Ovary (tissue), 9 donors: Measurements from ENCODE around the gene PANK4. TPM values are rescaled to one million over a fixed set of nuclear protein-coding genes. Genes with fewer than 3 reads are reported as not detected.
"Not testable (repeated sequence)": the region's sequence is repeated elsewhere in the genome, so short reads cannot be mapped to it uniquely, and the experiment has no call there.

Source experiments
- DNase-seq, 5 donors: peaks; one replicate each; pipeline ENCODE4 v3.0.0-alpha.2; 2019 to 2020
- H3K27ac ChIP-seq, 2 donors: fragments of 200-600 bp; one replicate each; pipeline versions ENCODE4 v1.5.1 to v1.8.0; 2019 to 2022
- H3K27me3 ChIP-seq: fragments of 200-600 bp; one replicate; pipeline ENCODE4 v1.8.0; 2022
- H3K36me3 ChIP-seq: fragments of 200-600 bp; sonication (generic); one replicate; pipeline ENCODE4 v1.5.1; 2019
- H3K4me1 ChIP-seq: one replicate; pipeline ENCODE4 v1.8.1; 2013; ENCODE audit warnings: mild to moderate bottlenecking, moderate library complexity; ENCODE audit not compliant: insufficient read depth
- H3K4me3 ChIP-seq: fragments of 200-600 bp; sonication (generic); one replicate; pipeline ENCODE4 v1.5.1; 2017
- H3K9me3 ChIP-seq, 2 donors: fragments of 200-600 bp in 1 of 2; sonication (generic) in 1 of 2; one replicate each; pipeline versions ENCODE4 v1.5.1 to v1.8.1; 2013 to 2019; ENCODE audit warnings: mild to moderate bottlenecking in 1 of 2, moderate library complexity in 1 of 2
- EP300 ChIP-seq: sonication (generic); formaldehyde crosslinking; IDR thresholded peaks from one replicate; pipeline ENCODE4 v1.6.1; 2017; ENCODE audit warnings: antibody characterized with exemption
- POLR2A ChIP-seq: fragments of 450-650 bp; IDR thresholded peaks from one replicate; pipeline ENCODE4 v1.6.1; 2017; ENCODE audit warnings: antibody characterized with exemption, mild to moderate bottlenecking, moderate library complexity
- WGBS, 3 donors: extraction: QIAGEN DNeasy Blood & Tissue Kit in 1 of 3; methylation state at CpG; one replicate each; pipeline versions ENCODE4 v1.1.5 to v1.1.7; 2013 to 2017; 5-methylcytosine and 5-hydroxymethylcytosine counted together
- intact Hi-C, 4 donors: fragments of 100-400 bp; cut with DNase I; formaldehyde crosslinking; loops; one replicate each; pipeline versions ENCODE4 v1.11.0 to v1.15.1; 2022 to 2023
- polyA plus RNA-seq, 2 donors: library from polyadenylated mRNA; stranded (reverse); fragments of 200-250 nt in 1 of 2; fragments of 350-450 nt in 1 of 2; fragmentation: Illumina TruSeq in 1 of 2; extraction: RNeasy Lipid Tissue Mini Kit (QIAGEN cat#74804) in 1 of 2; gene quantifications; one replicate each; pipeline ENCODE4 v1.2.3, GENCODE V29; 2013 to 2014
- total RNA-seq, 7 donors: library from RNA; depleted of rRNA in 2 of 7; stranded (reverse); fragments of >200 nt in 2 of 7; fragmentation: NEBNext Ultra II Directional in 3 of 7; extraction: Animal tissue kit (Norgen Biotek cat#: 25700) in 3 of 7; gene quantifications; one replicate each; pipeline versions ENCODE4 v1.1.0 to v1.2.4, GENCODE V29; 2016 to 2023
- TF ChIP-seq, protein P1 (sequence below), 3 donors: fragments of 450-650 bp in 2 of 3; fragments of 200-600 bp in 1 of 3; IDR thresholded peaks; one replicate each; pipeline versions ENCODE4 v1.5.1 to v1.8.0; 2016 to 2022; ENCODE audit warnings: antibody characterized with exemption in 3 of 3, mild to moderate bottlenecking in 1 of 3
- donor health status: DM: no; HTN: no; CAD: no; lungs with moderate emphysema.
- donor health status: DM: no; HTN: no; CAD: no.
- donor health status: Bipolar disorder and iron deficiency.
- donor health status: DM: yes; HTN: yes; CAD: no.
- donor health status: DM: no; HTN: no; CAD: no.
- donor health status: DM: yes; HTN: yes; CAD: no.

Gene PANK4
- total and polyA plus RNA-seq, 9 donors, result 14.7 to 33.3 (median 26.1) TPM

DNA sequence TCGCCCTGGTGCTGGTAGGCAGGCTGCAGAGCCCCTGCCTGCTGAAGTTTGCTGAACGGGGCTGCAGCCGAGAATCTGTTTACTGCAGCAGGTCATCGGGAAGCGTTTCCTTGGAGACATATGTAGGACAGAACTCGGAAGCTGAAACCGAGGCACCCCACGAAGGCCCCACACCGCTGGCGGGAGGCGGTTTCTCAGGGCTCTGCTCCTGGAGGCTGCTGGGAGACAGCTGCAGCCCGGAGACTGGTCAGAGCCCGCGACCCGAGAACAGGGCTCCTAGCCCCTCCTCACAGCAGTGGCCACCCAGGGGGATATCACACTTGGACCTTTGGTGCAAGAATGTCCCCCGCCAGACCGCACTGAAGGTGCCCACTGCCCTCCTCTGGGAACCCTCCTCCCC, 63.0 kb downstream of the PANK4 start:
- 6 to 10% (median 9%) methylated on average over 16 to 17 of the region's 17 CpGs for WGBS, 3 donors
- H3K27me3 ChIP-seq, result no peaks in the 10 kb centered on the region
- no peaks in the 10 kb centered on the region for H3K36me3 ChIP-seq
- intact Hi-C loops, result no loop called here
- no peaks in the 10 kb centered on the region for H3K4me1 ChIP-seq
- DNase-seq, result no peak
- H3K9me3 ChIP-seq, result no peaks in the 10 kb centered on the region
- no peak overlapping the region for H3K4me3 ChIP-seq
- no peak overlapping the region for H3K27ac ChIP-seq
- TF ChIP-seq, protein P1, sequence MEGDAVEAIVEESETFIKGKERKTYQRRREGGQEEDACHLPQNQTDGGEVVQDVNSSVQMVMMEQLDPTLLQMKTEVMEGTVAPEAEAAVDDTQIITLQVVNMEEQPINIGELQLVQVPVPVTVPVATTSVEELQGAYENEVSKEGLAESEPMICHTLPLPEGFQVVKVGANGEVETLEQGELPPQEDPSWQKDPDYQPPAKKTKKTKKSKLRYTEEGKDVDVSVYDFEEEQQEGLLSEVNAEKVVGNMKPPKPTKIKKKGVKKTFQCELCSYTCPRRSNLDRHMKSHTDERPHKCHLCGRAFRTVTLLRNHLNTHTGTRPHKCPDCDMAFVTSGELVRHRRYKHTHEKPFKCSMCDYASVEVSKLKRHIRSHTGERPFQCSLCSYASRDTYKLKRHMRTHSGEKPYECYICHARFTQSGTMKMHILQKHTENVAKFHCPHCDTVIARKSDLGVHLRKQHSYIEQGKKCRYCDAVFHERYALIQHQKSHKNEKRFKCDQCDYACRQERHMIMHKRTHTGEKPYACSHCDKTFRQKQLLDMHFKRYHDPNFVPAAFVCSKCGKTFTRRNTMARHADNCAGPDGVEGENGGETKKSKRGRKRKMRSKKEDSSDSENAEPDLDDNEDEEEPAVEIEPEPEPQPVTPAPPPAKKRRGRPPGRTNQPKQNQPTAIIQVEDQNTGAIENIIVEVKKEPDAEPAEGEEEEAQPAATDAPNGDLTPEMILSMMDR (IDR thresholded peaks at IDR 0.05), result no peak
- no peak for TF ChIP-seq EP300
- no peak for TF ChIP-seq POLR2A

DNA sequence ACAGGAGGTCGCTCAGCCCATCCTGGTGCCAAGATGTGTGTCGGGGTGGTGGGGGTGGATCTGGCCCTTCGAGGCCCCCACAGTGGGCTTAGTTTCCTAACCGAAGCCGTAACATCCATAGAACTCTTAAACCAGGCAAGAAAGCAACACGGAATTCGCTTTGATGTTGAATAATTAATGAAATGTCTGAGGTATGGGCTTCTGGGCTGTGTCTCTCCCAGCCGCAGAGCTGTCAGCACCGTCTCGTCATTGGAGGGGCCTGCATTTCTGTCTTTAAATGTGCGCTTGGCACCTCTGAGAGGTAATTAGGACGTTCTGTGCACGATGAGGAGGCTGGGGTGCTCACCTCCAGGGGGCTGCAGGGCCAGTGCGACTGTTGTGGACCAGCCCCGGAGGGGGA, 63.6 kb downstream of the PANK4 start:
- DNase-seq, result no peak
- intact Hi-C loops, result no loop called here
- no peaks in the 10 kb centered on the region for H3K4me1 ChIP-seq
- H3K36me3 ChIP-seq, result no peaks in the 10 kb centered on the region
- 15 to 28% (median 19%) methylated on average over 15 of the region's 15 CpGs for WGBS, 3 donors
- no peaks in the 10 kb centered on the region for H3K27me3 ChIP-seq
- no peak overlapping the region for H3K27ac ChIP-seq
- TF ChIP-seq POLR2A (no peak), EP300 (no peak)
- TF ChIP-seq, protein P1 (IDR thresholded peaks at IDR 0.05), result no peak
- H3K9me3 ChIP-seq, result no peaks in the 10 kb centered on the region
- no peak overlapping the region for H3K4me3 ChIP-seq

DNA sequence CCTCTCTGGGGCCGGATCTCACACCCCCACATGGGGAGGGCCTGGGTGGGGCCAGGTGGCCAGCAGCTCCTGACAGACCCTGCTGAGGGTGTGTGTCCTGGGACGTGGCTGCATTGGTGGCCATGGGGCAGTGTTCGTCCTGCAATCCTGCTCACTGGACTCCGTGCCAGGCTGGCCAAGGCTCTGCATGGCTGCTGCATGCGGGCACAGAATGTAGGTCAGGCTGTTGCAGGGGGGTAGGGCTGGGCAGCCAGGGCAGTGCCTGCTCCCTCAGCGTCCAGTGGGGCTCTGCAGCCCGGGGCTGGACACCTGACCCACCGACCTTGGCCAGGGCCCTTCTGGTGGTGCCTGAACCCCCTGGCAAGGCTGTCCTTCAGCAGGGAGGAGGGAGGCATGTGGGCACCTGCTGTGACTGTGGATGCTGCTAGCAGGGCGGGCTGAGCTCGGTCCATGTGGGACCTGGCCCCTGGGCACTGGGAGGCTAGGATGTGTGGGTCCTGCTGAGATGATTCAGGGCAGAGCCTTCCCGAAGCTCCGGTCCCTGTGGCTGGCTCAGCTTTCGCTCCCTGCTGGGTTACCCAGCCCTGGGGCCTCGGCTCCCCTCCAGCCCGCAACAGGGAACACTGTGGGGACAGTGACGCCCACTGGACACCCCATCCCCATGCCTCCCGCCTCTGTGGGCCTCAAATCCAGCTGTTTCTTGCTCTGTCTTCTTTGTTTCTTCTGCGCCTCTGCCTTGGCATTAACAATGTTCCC, 65.2 kb downstream of the PANK4 start:
- no peak overlapping the region for H3K27ac ChIP-seq
- H3K36me3 ChIP-seq, result no peaks in the 10 kb centered on the region
- 60 to 74% (median 64%) methylated on average over 18 of the region's 18 CpGs for WGBS, 3 donors
- TF ChIP-seq EP300, result no peak
- intact Hi-C loops, result no loop called here
- no peaks in the 10 kb centered on the region for H3K9me3 ChIP-seq
- no peak overlapping the region for H3K4me3 ChIP-seq
- DNase-seq, result no peak
- H3K27me3 ChIP-seq, result no peaks in the 10 kb centered on the region
- H3K4me1 ChIP-seq, result no peaks in the 10 kb centered on the region

DNA sequence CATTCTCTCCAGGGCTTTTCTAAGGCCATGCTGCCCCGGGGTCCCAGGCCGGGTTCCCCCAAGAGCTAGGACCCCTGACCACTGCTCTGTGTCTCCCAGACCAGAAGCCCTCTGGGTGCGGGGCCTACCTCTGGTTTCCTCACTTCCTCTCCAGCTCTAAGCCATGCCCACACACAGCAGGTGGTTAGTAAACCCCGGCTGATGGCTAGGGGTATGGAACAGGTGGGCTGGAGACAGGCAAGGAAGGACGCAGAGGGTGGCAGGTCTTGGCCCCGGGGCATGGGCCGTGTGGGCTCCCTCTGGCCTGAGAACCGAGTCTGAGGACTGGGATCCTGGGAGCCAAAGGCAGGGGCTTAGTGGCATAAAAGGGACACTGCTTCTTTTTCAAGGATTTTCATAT, 66.2 kb downstream of the PANK4 start:
- H3K27ac ChIP-seq, result no peak overlapping the region
- no peaks in the 10 kb centered on the region for H3K36me3 ChIP-seq
- 59 to 62% (median 61%) methylated on average over 8 of the region's 8 CpGs for WGBS, 3 donors
- no peaks in the 10 kb centered on the region for H3K27me3 ChIP-seq
- no peak for TF ChIP-seq POLR2A
- TF ChIP-seq, protein P1 (IDR thresholded peaks at IDR 0.05), result no peak
- TF ChIP-seq EP300, result no peak
- H3K9me3 ChIP-seq, result no peaks in the 10 kb centered on the region
- intact Hi-C loops, result no loop called here
- DNase-seq, result no peak
- H3K4me3 ChIP-seq, result no peak overlapping the region
- H3K4me1 ChIP-seq, result no peaks in the 10 kb centered on the region

GRCh38 chr1:2459757-2460156, 66.6 kb downstream of the PANK4 start:
- no peak for TF ChIP-seq POLR2A
- no peak for TF ChIP-seq EP300
- TF ChIP-seq, protein P1 (IDR thresholded peaks at IDR 0.05), result no peak
- Histone ChIP-seq H3K9me3 (no peaks in the 10 kb centered on the region), H3K4me3 (no peak overlapping the region), H3K27ac (no peak overlapping the region), H3K27me3 (no peaks in the 10 kb centered on the region), H3K36me3 (no peaks in the 10 kb centered on the region), H3K4me1 (no peaks in the 10 kb centered on the region)
- intact Hi-C loops, result loop anchor here in 2 of 4 donors (5.0 to 10.0 kb wide), 2 partner anchors 553 to 1545 kb away; no protein-coding TSS in a partner anchor
- 12 to 18% (median 14%) methylated on average over 14 to 23 of the region's 23 CpGs for WGBS, 3 donors
- DNase-seq, result peak in 4 of 5 donors; percentile 22 to 48 (median 38)

DNA sequence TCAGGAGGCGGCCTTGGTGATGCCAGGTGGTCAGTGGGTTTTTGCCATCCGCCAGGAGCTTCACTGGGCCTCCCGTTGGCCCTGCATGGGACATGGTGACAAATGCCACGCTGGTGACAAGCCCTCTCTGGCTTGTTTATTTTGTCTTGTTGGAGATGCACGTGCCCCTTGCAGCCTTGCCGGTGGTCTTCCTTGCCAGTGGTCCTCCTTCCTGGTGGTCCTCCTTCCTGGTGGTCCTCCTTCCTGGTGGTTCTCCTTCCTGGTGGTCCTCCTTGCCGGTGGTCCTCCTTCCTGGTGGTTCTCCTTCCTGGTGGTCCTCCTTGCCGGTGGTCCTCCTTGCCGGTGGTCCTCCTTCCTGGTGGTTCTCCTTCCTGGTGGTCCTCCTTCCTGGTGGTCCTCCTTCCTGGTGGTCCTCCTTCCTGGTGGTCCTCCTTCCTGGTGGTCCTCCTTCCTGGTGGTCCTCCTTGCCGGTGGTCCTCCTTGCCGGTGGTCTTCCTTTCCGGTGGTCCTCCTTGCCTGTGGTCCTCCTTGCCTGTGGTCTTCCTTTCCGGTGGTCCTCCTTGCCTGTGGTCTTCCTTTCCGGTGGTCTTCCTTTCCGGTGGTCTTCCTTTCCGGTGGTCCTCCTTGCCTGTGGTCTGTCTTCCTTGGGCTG, 67.2 kb downstream of the PANK4 start:
- not testable (repeated sequence) for DNase-seq, H3K4me3 ChIP-seq, H3K27me3 ChIP-seq, H3K9me3 ChIP-seq, H3K4me1 ChIP-seq, H3K27ac ChIP-seq, H3K36me3 ChIP-seq
- intact Hi-C loops, result loop anchor here in 2 of 4 donors (5.0 to 10.0 kb wide), 2 partner anchors 553 to 1546 kb away; no protein-coding TSS in a partner anchor
- WGBS, 3 donors, result 65 to 78% (median 76%) methylated on average over 15 to 16 of the region's 16 CpGs
